ENCODE measurements around the gene SCN5A.

GRCh38 chr3:38644016-38644661 lies 5.3 kb downstream of the SCN5A start:
- TF ChIP-seq FOXA1 (IDR thresholded peaks at IDR 0.05) (no peak), CTCF (IDR thresholded peaks at IDR 0.05; ENCODE audit: low read depth, low read length, missing input control) (no peak), REST (IDR thresholded peaks at IDR 0.05) (no peak)

Measured in liver (tissue), 2 donors.